Measurements from ENCODE around the gene SPINDOC.

SPINDOC gene

DNA sequence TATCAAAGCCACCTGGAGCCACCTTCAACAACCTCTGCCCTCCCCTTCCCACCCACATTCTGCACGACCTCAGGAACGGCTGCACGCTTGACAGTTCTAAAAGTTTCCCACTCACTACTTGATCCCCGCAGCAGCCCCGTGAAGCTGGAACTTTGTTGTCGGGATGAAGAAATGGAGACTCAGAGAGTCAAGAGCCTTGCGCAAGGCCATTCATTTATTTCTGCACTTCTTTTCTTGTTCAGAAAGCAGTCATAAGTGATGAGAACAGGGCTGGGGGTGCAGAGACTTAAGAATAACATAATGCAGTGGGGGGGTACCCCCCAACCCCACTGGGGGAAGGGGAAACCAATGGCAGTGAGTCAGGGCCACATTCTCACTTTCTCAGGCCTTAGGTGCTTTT, 42.5 kb upstream of the SPINDOC start:
- TF ChIP-seq YY1 (IDR thresholded peaks at IDR 0.05; ENCODE audit: low read depth) (no peak), CREB1 (IDR thresholded peaks at IDR 0.05; ENCODE audit: low read depth) (no peak)

DNA sequence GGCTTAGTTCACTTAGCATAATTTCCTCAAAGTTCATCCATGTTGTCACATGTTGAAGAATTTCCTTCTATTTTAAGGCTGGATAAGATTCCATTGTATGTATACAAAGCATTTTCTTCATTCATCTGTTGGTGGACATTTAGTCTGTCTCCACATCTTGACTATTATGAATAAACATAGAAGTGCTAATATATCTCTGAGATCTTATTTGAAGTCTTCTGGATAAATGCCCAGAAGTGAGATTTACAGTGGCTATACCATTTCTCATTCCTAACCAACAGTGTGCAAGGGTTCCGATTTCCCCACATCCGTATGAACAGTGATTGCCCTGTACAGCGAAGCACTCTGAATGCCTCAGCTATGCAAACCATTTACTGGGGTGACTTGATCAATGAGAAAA, 38.1 kb upstream of the SPINDOC start:
- TF ChIP-seq, protein P1, sequence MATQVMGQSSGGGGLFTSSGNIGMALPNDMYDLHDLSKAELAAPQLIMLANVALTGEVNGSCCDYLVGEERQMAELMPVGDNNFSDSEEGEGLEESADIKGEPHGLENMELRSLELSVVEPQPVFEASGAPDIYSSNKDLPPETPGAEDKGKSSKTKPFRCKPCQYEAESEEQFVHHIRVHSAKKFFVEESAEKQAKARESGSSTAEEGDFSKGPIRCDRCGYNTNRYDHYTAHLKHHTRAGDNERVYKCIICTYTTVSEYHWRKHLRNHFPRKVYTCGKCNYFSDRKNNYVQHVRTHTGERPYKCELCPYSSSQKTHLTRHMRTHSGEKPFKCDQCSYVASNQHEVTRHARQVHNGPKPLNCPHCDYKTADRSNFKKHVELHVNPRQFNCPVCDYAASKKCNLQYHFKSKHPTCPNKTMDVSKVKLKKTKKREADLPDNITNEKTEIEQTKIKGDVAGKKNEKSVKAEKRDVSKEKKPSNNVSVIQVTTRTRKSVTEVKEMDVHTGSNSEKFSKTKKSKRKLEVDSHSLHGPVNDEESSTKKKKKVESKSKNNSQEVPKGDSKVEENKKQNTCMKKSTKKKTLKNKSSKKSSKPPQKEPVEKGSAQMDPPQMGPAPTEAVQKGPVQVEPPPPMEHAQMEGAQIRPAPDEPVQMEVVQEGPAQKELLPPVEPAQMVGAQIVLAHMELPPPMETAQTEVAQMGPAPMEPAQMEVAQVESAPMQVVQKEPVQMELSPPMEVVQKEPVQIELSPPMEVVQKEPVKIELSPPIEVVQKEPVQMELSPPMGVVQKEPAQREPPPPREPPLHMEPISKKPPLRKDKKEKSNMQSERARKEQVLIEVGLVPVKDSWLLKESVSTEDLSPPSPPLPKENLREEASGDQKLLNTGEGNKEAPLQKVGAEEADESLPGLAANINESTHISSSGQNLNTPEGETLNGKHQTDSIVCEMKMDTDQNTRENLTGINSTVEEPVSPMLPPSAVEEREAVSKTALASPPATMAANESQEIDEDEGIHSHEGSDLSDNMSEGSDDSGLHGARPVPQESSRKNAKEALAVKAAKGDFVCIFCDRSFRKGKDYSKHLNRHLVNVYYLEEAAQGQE (IDR thresholded peaks at IDR 0.05; ENCODE audit: low read depth), result no peak
- no peak for TF ChIP-seq TAF1 (IDR thresholded peaks at IDR 0.05; ENCODE audit: low read depth)
- TF ChIP-seq ZBTB7A (IDR thresholded peaks at IDR 0.05; ENCODE audit: low read depth), result no peak
- TF ChIP-seq CREB1 (IDR thresholded peaks at IDR 0.05; ENCODE audit: low read depth), result no peak

DNA sequence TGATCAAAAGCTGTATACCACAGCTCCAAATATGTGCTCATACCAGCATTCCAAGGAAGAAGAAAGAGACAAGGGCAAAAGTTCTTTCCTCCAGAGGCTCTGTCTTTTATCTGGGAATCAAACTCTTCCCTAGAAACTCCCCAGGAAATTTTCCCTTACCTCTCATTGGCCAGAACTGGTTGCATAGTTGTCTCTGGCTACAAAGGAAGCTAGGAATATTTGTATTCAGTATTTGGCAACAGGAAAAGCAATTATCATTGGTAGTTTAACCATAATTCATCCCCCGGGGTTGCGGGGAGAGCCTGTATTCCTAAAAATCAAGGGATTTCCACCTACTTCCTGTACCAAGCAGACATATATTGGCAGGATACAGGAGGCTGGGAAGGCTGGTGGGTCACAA, 34.2 kb upstream of the SPINDOC start:
- TF ChIP-seq USF1 (IDR thresholded peaks at IDR 0.05) (no peak), FOXM1 (IDR thresholded peaks at IDR 0.05; ENCODE audit: borderline replicate concordance, low read depth) (no peak), CREB1 (IDR thresholded peaks at IDR 0.05; ENCODE audit: low read depth) (no peak)

DNA sequence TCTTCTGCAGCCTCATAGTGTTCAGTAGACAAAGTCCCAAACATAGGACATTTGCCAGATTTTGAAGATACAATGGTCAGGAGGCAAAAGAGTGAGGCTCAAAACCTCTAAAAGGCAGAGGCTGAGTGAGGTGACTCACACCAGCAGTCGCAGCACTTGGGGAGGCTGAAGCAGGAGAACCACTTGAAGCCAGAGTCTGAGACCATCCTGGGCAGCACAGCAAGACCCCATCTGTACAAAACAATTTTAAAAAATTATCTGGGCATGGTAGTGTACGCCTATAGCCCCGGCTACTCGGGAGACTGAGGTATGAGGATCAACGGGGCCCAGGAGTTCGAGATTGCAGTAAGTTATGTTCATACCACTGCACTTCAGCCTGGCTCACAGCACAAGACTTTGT, 30.5 kb upstream of the SPINDOC start:
- TF ChIP-seq, protein P2, sequence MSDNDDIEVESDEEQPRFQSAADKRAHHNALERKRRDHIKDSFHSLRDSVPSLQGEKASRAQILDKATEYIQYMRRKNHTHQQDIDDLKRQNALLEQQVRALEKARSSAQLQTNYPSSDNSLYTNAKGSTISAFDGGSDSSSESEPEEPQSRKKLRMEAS (IDR thresholded peaks at IDR 0.05), result no peak
- no peak for TF ChIP-seq YY1 (IDR thresholded peaks at IDR 0.05; ENCODE audit: low read depth)
- no peak for TF ChIP-seq FOXM1 (IDR thresholded peaks at IDR 0.05; ENCODE audit: borderline replicate concordance, low read depth)
- TF ChIP-seq EGR1 (IDR thresholded peaks at IDR 0.05), result no peak
- no peak for TF ChIP-seq NFIC (IDR thresholded peaks at IDR 0.05)
- TF ChIP-seq USF1 (IDR thresholded peaks at IDR 0.05), result no peak
- TF ChIP-seq, protein P1 (IDR thresholded peaks at IDR 0.05; ENCODE audit: low read depth), result no peak
- TF ChIP-seq TAF1 (IDR thresholded peaks at IDR 0.05; ENCODE audit: low read depth), result no peak
- no peak for TF ChIP-seq EP300 (IDR thresholded peaks at IDR 0.05; ENCODE audit: borderline replicate concordance)
- TF ChIP-seq TEAD4 (IDR thresholded peaks at IDR 0.05), result no peak

- TF ChIP-seq NFIC (IDR thresholded peaks at IDR 0.05) (no peak), ZBTB7A (IDR thresholded peaks at IDR 0.05; ENCODE audit: low read depth) (no peak), EP300 (IDR thresholded peaks at IDR 0.05; ENCODE audit: borderline replicate concordance) (no peak), TCF12 (IDR thresholded peaks at IDR 0.05; ENCODE audit: low read depth) (no peak), USF1 (IDR thresholded peaks at IDR 0.05) (no peak)
- TF ChIP-seq, protein P1 (IDR thresholded peaks at IDR 0.05; ENCODE audit: low read depth), result no peak
Observed at GRCh38 chr11:63783925-63784592, 29.2 kb upstream of the SPINDOC start.

DNA sequence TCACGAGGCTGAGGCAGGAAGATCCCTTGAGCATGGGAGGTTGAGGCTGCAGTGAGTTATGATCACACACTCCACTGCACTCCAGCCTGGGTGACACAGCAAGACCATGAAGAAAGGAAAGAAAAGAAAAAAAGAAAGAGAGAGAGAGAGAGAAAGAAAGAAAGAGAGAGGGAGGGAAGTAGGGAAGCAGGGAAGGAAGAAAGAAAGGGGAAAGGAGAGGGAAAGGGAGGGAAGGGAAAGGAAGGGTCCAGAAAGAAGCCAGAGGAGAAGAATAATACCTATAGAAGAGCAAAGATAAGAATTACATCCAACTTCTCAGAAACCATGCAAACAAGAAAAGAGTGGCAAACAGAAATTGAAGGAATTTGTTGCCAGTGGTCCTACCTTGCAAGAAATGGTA, 27.4 kb upstream of the SPINDOC start:
- TF ChIP-seq RAD21 (IDR thresholded peaks at IDR 0.05; ENCODE audit: low read depth), result no peak
- TF ChIP-seq FOXM1 (IDR thresholded peaks at IDR 0.05; ENCODE audit: borderline replicate concordance, low read depth), result no peak
- TF ChIP-seq TCF12 (IDR thresholded peaks at IDR 0.05; ENCODE audit: low read depth), result no peak
- no peak for TF ChIP-seq CEBPB (IDR thresholded peaks at IDR 0.05)
- TF ChIP-seq, protein P1 (IDR thresholded peaks at IDR 0.05; ENCODE audit: low read depth), result no peak
- no peak for TF ChIP-seq TAF1 (IDR thresholded peaks at IDR 0.05; ENCODE audit: low read depth)
- no peak for TF ChIP-seq EP300 (IDR thresholded peaks at IDR 0.05; ENCODE audit: borderline replicate concordance)
- TF ChIP-seq, protein P2 (IDR thresholded peaks at IDR 0.05), result no peak
- TF ChIP-seq EGR1 (IDR thresholded peaks at IDR 0.05), result no peak
- TF ChIP-seq TEAD4 (IDR thresholded peaks at IDR 0.05), result no peak
- no peak for TF ChIP-seq ZBTB7A (IDR thresholded peaks at IDR 0.05; ENCODE audit: low read depth)
- TF ChIP-seq CREB1 (IDR thresholded peaks at IDR 0.05; ENCODE audit: low read depth), result no peak
- TF ChIP-seq NFIC (IDR thresholded peaks at IDR 0.05), result no peak
- TF ChIP-seq YY1 (IDR thresholded peaks at IDR 0.05; ENCODE audit: low read depth), result no peak
- no peak for TF ChIP-seq USF1 (IDR thresholded peaks at IDR 0.05)
